Stimulated activated CD4-positive, alpha-beta T cell treated with anti-CD3 and anti-CD28 coated beads, Interleukin-12 subunit alpha, Interleukin-12 subunit beta, amount 100 ng/mL, for 24 hours (primary cell): Measurements from ENCODE around the gene VAMP3.
"Not testable (repeated sequence)": the region's sequence is repeated elsewhere in the genome, so short reads cannot be mapped to it uniquely, and the experiment has no call there.

Source experiments
- DNase-seq, 2 experiments: peaks; one replicate each; pipeline ENCODE4 v3.0.0-alpha.2; 2020; ENCODE audit warnings: low read depth in 2 of 2

Gene VAMP3

DNA sequence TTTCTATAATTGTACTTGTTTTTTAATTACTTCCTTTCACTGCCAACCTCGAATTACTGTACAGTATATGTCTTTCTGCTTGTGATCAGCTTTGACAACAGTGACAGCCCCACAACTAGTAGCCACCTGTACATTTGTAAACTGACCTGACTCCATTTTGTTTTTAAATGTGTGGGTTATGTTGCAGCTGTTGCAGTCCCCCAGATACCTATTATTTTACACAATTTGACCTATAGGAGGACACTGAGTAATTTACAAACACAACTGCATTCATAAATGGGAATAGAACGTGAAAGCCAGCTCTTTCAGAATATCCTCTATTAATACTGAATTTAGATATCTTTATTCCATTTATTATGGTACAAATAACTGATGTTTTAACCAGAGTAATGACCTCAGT lies 2.5 kb upstream of the VAMP3 start:
- DNase-seq = no peak

DNA sequence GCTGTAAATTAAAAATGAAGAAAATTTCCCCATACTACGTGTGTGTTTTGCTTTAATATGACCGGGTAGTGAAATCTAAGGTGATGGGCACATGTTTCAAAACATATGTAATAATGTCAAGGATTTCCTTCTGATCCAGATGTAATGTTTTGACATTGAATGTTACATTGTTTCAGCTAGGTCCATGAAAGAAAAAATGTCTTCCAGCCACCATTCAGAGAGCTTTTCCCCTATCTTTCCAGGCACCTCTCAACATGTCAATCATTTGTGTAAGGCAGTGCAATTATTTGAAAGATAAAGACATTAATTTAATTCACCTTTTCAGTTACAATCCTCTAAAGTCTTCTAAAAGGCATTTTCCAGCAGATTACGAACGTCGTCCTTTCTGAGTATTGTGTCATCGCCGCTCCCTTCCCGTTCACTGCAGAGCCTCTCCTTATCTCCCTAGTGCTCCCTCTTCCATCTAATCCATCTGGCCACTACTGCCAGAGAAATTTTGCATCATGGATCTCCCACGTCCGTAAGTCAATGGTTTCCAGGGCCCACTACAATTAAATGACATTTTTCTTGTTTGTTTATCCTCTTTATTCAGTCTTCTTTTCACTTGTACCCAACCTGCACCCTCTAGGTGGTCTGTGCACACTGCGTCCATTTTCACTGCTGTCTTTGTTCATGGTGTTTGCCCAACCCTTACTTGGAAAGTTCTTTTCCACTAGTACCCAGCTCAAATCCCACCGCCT lies 1.3 kb upstream of the VAMP3 start:
- no peak for DNase-seq

DNA sequence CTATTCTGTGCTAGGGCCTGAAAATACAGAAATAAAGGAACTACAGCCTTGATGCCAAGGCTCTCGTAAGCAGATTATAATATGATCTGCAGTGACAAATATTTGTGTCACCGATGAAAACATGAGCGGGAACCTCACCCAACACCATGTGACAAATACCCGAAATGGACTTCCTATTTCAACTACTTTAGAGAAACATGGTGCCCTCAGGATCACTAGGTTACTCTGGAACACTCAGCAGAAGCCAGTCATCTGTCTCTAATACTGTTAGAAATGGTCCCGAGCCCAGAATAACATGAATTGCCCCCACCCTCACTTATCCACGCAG lies 463 bp upstream of the VAMP3 start:
- DNase-seq = peak in 1 of 2 experiments; percentile 4

DNA sequence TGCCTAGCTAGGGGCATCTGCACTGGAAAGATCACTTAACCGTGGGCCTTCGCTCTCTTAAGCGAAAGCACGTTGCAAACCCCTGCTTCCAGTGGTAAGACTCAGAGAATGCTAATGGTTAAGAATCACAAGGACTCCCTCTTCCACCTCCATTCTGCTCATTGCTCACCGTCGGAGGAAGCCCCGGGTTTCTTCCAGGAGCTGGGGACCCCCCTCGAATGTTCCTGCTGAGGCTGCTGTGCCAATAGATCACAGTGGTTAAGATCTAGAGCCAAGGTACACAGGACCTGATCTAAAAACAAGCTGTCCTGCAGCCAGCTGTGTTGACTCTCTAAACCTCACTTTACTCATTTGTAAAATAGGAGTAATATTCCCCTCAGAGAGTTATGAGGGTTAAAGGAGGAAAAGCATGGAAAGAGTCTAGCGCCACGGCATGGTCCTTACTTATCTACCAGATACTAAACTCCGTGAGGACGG lies 765 bp downstream of the VAMP3 start:
- DNase-seq = no peak

DNA sequence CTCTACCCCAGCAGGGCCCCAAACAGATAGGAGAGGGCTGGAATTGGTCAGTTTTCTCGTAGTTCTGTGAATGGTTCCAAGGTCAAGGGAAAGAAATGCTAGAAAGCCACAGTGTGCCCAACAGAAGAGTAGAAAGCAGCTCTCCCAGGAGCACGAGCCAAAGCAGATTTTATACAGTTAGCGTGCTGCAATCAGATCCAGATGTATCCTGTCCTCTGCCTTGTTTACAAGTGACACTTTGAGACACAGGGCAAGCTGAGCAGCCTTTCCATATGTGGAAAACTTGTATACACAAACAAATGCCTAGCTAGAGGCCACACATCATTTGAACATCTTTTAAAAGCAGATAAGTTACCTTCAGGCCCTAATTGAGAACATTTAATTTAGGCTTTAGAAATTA lies 6.5 kb downstream of the VAMP3 start:
- DNase-seq = no peak

DNA sequence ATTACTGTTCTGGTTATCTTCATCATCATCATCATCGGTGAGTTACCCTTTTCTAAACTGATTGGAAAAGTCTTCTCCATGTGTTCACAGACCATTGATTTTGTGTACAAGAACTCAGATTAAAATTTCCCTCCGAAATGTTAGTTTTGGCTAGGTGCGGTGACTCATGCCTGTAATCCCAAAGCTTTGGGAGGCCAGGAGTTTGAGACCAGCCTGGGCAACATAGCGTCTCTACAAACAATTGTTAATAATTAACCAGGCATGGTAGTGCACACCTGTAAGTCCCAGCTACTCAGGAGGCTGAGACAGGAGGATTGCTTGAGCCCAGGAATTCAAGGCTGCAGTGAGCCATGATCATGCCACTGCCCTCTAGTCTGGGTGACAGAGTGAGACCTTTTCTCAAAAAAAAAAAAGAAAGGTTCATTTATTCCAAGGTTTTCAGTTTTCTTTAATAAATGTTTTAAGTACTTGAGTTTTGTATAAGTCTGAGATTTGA lies 7.1 kb downstream of the VAMP3 start:
- no peak for DNase-seq

DNA sequence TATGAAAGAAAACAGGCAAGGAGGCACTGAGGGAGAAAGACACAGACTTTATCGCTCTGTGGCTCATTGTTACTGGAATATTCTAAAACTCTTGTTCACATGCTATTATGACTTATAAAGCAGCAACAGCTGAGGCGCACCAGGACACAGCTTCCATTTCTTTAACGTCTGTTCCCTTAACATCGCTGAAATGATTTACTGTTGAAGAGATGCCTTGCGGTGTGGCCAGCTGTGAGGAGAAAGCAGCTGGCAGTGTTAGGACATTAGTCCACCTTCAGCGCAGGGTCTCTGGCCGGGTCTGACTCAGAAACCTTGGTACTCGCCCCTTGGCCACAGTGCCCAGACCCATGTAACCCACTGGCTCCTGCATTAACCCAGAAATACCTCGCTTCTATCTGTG lies 9.9 kb downstream of the VAMP3 start:
- no peak for DNase-seq

DNA sequence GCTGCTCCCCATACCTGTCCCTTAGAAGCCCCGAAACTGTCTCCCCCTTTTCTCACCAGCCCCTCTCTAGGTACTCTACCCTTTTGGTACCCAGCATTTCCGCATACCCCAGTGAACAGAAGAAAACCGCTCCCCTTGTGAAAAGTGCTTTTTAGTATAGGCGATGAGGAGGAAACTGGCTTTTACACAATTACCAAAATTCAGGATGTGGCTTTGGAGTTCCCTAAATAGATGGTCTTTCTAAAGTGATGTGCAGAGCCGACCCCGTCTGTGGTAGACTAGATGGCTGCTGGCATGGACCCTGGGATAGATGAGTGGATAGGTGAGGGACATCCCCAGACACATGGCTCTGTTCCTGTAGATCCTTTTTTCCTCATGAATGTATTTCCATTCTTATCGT lies 10.4 kb downstream of the VAMP3 start:
- DNase-seq = no peak

DNA sequence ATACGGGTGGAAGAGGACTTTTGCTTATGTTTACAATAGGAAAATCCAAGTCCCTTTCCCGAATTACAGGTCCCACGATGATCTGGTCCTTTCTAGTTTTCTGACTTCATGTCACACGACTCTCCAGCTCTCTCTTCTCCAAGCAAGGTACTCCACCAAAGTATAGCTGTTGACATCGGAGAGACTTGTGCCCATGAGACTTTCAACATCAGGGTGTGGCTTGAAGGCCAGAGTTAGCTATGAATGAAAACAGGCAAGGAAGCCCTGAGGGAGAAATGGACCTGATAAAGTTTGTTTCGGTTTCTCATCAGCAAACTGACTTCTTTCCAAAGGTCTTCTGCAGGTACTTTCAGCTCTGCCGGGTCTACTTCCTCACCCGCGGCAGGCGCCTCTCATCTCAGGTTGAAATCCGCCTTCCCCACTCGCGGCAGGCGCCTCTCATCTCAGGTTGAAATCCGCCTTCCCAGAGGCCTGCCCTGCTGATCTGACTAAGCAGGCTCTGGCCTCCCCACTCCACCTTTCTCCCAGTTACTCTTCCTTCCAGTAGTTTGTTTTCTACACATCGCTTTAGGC lies 10.9 kb downstream of the VAMP3 start:
- DNase-seq = no peak

DNA sequence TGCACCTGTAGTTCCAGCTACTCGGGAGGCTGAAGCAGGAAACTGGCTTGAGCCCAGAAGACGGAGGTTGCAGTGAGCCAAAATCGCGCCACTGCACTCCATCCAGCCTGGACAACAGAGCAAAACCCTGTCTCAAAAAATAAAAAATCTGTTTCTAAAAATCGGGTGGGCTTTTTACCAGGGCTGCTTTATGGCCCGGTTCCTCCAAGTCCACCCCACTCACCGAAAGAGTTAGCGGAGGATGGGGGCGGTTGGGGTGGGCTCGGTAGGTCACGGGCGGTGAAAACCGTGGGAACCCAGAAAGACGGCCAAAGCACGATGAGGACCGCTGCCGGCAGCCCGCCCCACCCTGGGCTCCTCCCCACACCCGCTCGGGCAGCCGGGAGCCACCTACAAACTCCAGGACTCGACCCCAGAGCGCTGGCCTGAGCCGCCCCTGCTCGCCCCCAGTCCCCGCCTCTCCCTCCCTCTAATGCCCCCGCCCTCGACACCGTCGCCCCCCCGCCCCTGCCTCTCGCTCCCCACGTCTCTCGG lies 12.1 kb downstream of the VAMP3 start:
- peak in 1 of 2 experiments; percentile 27 for DNase-seq

DNA sequence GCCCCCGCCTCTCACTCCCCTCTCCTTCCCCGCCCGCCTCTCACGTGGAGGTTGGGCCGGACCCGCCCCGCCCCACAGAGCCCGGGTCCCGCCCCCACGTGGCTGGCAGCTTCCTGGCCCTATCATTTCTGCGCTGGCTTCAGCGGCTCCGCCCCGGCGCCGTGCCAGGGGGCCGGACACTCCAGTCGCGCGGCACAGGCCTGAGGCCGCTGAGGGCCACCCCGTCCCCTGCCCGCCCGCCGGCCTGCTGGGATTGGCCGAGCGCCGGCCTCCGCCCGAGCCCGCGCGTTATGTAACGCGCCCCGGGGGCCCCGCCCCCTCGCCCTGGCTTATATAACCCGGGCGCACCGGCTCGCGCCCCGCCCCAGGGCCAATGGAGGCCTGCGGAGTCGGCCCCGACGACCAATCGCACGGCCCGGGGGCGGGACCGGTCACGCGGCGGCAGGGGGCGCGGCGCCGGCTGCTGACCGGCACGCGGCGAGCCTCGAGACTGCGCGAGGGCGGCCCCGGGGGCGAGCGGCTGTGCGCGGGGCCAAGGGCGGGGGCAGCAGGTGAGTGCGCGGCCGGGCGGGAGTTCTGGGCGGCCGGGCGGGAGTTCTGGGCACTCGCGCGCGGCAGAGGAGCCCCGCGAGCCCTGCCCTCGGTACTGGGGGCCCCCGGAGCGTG lies 12.9 kb downstream of the VAMP3 start, which contains the start of gene PER3:
Gene PER3, plus strand, starts transcription at position 466 of the 666 bp plus-strand sequence. CDS start 587 bp downstream, outside the sequence.
- peak; percentile 73 to 83 for DNase-seq

DNA sequence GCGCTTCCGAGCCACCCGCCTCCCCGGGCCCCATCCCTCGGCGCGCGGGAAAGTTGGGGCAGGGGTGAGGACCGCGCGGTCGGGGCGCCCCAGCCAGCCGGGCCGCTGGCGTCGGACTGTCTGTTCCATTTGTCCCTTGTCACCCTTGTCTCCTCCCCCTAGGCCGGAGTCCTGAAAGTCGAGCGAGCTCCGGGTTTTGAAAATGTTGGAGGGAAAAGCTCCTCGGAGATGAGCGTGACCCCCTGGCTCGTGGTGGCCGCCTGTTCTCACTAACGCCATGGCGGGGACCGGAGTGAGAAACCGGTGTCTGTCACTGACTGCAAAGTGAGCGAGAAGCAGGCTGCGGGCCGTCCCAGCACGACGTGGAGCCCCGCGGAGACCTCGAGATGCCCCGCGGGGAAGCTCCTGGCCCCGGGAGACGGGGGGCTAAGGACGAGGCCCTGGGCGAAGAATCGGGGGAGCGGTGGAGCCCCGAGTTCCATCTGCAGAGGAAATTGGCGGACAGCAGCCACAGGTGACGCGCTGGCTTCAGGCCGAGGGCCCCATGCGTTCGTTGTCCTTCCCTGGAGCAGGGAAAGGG lies 13.5 kb downstream of the VAMP3 start:
- no peak for DNase-seq

DNA sequence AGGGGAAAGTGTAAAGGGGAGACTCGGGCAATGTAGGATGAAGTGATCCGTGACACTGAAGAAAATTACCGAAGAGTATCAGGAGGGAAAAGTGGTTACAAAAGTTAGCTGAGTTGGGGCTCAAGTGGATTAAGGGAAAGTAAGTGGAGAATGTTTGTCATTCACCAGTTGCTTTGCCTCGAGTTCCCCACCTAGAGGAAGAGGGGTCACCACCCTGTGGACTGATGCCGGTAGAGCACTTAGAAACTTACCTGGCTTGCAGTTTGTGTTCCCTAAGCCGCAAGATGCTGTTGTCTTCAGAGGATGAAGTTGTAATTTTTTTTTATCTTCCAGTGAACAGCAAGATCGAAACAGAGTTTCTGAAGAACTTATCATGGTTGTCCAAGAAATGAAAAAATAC lies 14.0 kb downstream of the VAMP3 start:
- no peak for DNase-seq

DNA sequence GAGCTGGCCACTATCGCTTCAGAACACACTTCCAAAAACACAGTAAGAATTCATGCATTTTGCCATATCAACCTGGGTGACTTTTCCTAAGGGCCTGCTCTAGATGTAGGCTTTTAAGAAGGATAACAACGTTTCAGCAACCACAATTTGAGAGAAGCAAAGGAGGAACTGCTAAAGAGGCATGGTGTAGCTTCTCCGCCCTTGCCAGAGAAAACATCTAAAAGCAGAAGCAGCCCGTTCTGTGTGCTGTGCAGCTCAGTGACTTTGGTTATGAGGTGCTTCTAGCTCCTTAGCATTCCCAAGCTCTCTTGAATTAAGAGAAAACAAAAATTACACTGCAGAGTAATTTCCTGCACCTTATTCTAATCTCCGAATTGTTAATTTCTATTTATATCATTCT lies 15.7 kb downstream of the VAMP3 start:
- no peak for DNase-seq

DNA sequence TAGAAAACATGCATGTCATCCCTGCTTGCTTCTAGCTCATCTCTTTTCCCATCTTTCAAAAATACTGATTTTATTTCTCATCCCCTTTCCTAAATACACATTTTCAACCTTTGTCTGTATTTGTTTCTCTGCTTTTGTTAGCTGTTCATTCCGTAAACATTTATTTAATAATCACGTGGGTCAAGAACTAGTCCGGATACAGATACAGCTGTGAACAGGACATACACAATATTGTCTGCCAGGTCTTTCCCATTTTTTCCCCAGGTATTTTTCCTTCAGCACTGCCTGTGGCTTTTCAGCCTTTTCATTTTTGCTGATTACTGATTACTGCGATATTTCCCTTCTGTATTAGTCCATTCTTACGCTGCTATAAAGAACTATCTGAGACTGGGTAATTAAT lies 18.7 kb downstream of the VAMP3 start:
- DNase-seq = no peak

DNA sequence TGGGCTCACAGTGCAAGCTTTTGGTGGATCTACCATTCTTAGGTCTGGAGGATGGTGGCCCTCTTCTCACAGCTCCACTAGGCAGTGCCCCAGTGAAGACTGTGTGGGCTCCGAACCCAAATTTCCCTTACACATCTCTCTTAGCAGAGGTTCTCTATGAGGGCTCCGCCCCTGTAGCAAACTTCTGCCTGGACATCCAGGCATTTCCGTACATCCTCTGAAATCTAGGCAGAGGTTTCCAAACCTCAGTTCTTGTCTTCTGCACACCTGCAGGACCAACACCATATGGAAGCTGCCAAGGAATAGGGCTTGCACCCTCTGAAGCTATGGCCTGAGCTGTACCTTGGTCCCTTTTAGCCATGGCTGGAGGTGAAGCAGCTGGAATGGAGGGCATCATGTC lies 19.9 kb downstream of the VAMP3 start:
- not testable (repeated sequence) for DNase-seq

DNA sequence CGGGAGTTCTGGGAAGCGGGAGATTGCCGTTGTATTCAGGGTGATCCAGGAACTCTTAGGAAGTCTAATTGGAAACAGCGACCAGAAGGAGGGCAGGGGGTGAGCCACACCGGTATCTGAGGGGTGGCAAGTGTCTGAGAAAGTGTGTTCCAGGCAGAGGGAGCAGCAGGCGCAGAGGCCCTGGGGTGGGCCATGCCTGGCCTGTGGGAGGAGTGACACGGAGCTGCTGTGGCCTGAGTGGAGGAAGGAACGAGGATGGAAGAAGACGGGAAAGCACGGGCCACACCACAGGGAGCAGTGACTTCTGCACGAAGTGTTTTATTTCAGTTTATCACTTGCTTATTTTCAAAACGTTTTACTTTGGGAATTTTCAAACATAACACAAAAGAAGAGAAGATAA lies 24.3 kb downstream of the VAMP3 start:
- no peak for DNase-seq

DNA sequence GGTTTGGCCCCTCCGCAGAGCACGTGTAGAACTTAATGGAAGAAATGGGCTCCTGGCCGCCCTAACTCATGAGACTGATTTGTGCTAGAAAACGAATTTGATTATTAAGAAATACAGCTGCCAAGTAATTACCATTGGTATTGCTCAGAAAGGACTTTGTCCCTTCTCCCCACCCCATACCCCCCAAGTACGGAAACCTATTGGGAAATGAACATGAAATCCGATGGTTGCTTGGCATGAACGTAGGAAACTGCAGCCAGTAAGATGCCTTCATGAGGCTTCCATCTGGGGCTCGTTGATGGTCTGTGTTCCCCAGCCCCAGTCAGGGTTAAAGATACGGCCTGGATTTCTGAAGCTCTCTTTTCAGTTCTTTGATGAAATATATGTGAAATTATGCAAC lies 34.4 kb downstream of the VAMP3 start:
- DNase-seq = no peak

DNA sequence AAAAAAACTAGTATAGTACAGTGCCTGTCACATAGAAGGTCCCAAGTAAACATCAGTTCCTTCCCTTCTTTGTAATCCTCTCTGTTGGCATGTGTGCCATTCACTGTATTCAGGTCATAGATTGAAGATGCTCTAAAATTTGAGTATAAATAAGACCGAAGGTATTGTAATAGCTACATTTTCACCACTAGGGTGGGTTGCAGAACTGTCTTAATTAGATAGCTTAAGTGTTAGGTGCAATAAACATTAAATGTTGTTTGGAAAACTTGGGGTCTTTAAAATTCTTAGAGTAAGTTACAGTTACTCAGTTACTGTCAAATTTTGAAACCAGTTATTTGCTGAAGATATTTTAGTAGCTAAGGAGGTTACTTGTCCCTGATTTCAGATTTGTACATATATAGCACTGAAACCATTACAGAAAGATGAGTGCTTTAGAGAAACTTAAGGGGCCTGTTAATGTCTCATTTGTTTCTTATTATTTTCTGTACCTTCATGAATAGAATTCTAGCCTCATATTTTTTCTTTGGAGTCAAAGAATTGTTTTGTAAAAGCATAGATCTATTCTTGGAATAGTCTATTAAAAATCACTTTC lies 37.3 kb downstream of the VAMP3 start:
- no peak for DNase-seq

DNA sequence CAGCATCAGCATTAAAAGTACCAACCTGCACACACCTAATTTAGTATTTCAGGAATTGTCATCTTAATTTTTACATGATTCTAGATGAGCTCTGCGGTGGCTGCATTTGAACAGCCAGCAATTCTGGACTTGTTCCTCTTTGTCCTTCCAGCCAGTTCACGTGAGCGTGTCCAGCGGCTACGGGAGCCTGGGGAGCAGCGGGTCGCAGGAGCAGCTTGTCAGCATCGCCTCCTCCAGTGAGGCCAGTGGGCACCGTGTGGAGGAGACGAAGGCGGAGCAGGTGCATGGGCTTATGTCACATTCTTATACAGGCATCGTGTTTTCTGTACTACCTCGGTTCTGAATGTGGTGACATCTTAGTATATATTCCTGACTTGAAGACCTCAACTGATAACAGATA lies 38.6 kb downstream of the VAMP3 start:
- no peak for DNase-seq

DNA sequence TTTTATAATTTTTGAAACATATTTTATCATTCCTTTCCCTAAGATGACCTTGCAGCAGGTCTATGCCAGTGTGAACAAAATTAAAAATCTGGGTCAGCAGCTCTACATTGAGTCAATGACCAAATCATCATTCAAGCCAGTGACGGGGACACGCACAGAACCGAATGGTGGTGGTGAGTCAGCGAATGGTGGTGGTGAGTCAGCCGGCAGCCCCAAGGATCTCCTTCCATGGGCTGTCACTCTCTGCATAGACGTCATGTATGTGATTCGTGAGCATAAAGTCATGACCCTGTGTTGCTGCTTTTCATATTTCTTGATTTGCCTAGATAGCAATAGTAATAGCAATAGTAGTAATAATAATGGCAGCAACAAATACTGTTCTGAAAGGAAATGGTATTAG lies 39.3 kb downstream of the VAMP3 start:
- DNase-seq = peak in 1 of 2 experiments; percentile 12

DNA sequence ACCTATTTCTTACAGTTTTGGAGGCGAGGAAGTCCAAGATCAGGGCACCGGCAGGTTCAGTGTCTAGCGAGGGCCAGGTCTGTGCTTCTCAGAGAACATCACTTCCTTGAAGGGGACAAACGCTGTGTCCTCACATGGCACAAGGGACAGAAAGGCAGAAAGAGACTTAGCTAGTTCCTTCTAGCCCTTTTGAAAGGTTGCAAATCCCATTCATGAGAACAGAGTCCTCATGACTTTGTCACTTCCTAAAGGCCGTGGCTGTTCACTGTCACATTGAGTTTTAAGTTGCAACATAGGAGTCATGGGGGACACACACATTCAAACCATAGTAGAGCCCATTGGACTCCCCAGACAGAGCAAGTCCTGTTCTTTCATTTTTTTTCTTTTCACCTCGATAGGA lies 40.4 kb downstream of the VAMP3 start:
- no peak for DNase-seq
